ENCODE measurements around the gene GFER. TPM values are rescaled to one million over a fixed set of nuclear protein-coding genes. Genes with fewer than 3 reads are reported as not detected.

GFER gene
- polyA plus RNA-seq, 10 donors = 12.4 to 18.7 (median 15.5) TPM

- DNase-seq = peak in 1 of 3 donors; percentile 52
Observed at GRCh38 chr16:2026461-2027023, 42.5 kb downstream of the GFER start, which contains the start of gene NHERF2. Gene NHERF2 (plus strand): TSS chr16:2026902. CDS start chr16:2027006, 104 bp downstream.

- DNase-seq = peak in 1 of 3 donors; percentile 46
Observed at GRCh38 chr16:2027024-2028010, 43.3 kb downstream of the GFER start.

GRCh38 chr16:2028146-2028545 lies 44.2 kb downstream of the GFER start:
- peak in 1 of 3 donors; percentile 1 for DNase-seq

- DNase-seq = no peak
Observed at GRCh38 chr16:2028620-2029220, 44.7 kb downstream of the GFER start.

- peak in 1 of 3 donors; percentile 5 for DNase-seq
Observed at GRCh38 chr16:2029350-2029749, 45.4 kb downstream of the GFER start.

GRCh38 chr16:2030036-2030435 lies 46.0 kb downstream of the GFER start:
- DNase-seq = no peak

- DNase-seq = no peak
Observed at GRCh38 chr16:2031081-2031577, 47.1 kb downstream of the GFER start.

GRCh38 chr16:2032285-2033056 lies 48.5 kb downstream of the GFER start:
- peak in 1 of 3 donors; percentile 52 for DNase-seq

- peak in 1 of 3 donors; percentile 89 for DNase-seq
Observed at GRCh38 chr16:2033057-2033908, 49.3 kb downstream of the GFER start.

- DNase-seq = peak in 1 of 3 donors; percentile 80
Observed at GRCh38 chr16:2033909-2034695, 50.1 kb downstream of the GFER start.

- peak in 1 of 3 donors; percentile 45 for DNase-seq
Observed at GRCh38 chr16:2034696-2035430, 50.9 kb downstream of the GFER start.

- DNase-seq = peak in 1 of 3 donors; percentile 79
Observed at GRCh38 chr16:2035431-2036199, 51.6 kb downstream of the GFER start.

- no peak for DNase-seq
Observed at GRCh38 chr16:2036200-2036966, 52.4 kb downstream of the GFER start.

- no peak for DNase-seq
Observed at GRCh38 chr16:2037115-2037514, 53.1 kb downstream of the GFER start.
